DND-41 (cell line): Measurements from ENCODE around the gene CDX1.

Experiments
- ATAC-seq: fragments of 200-7000 bp; cut with Tn5 transposase; 3 replicates; pipeline ENCODE4 v1.9.1; 2021; ENCODE audit warnings: low read depth; ENCODE audit not compliant: insufficient read depth
- DNase-seq: peaks from one replicate; pipeline ENCODE4 v3.0.0-alpha.2; 2020
- H2AFZ ChIP-seq: 2 replicates; pipeline ENCODE4 v1.6.0; 2012; ENCODE audit warnings: low read depth, low read length
- H3K27ac ChIP-seq: 2 replicates; pipeline ENCODE4 v1.5.1; 2012; ENCODE audit warnings: low read length, inconsistent platforms
- H3K27me3 ChIP-seq: fragments of 200-600 bp; sonication (generic); 2 replicates; pipeline ENCODE4 v1.6.0; 2012; ENCODE audit warnings: low read length, mild to moderate bottlenecking, inconsistent platforms; ENCODE audit not compliant: insufficient read depth, poor library complexity
- H3K36me3 ChIP-seq: 2 replicates; pipeline ENCODE4 v1.5.1; 2012; ENCODE audit warnings: low read length, inconsistent platforms; ENCODE audit not compliant: insufficient read depth
- H3K4me1 ChIP-seq: 2 replicates; pipeline ENCODE4 v1.5.1; 2012; ENCODE audit warnings: mild to moderate bottlenecking, low read length; ENCODE audit not compliant: insufficient read depth
- H3K4me2 ChIP-seq: 2 replicates; pipeline ENCODE4 v1.6.0; 2012; ENCODE audit warnings: mild to moderate bottlenecking, moderate library complexity, low read length, inconsistent platforms; ENCODE audit not compliant: insufficient read depth
- H3K4me3 ChIP-seq, 2 experiments: fragments of 200-600 bp in 1 of 2; shearing (Covaris generic) in 1 of 2; 2 replicates each; pipeline ENCODE4 v1.5.1; 2012 to 2016; ENCODE audit warnings: inconsistent platforms in 2 of 2, low read length in 2 of 2, mild to moderate bottlenecking in 2 of 2, low read depth in 1 of 2, moderate library complexity in 1 of 2
- H3K79me2 ChIP-seq: 2 replicates; pipeline ENCODE4 v1.6.0; 2012; ENCODE audit warnings: low read length, inconsistent platforms; ENCODE audit not compliant: insufficient read depth
- H3K9ac ChIP-seq: 2 replicates; pipeline ENCODE4 v1.6.0; 2012; ENCODE audit warnings: low read depth, mild to moderate bottlenecking, inconsistent platforms, low read length, moderate library complexity
- H3K9me3 ChIP-seq: 2 replicates; pipeline ENCODE4 v1.5.1; 2012; ENCODE audit warnings: low read length, moderate library complexity, mild to moderate bottlenecking, inconsistent platforms; ENCODE audit not compliant: insufficient read depth, severe bottlenecking
- H4K20me1 ChIP-seq: 2 replicates; pipeline ENCODE4 v1.6.0; 2012; ENCODE audit warnings: low read length; ENCODE audit not compliant: insufficient read depth
- EZH2 ChIP-seq: IDR thresholded peaks from 3 replicates; pipeline ENCODE4 v1.6.1; 2012; ENCODE audit warnings: borderline replicate concordance, low read depth, mild to moderate bottlenecking, moderate library complexity, low read length, inconsistent platforms; ENCODE audit not compliant: severe bottlenecking
- TF ChIP-seq, protein P1 (sequence below): IDR thresholded peaks from 2 replicates; pipeline ENCODE4 v1.5.1; 2012; ENCODE audit warnings: borderline replicate concordance, low read length, moderate library complexity, mild to moderate bottlenecking; ENCODE audit not compliant: poor library complexity, severe bottlenecking; ENCODE audit errors: extremely low read depth

Gene CDX1

DNA sequence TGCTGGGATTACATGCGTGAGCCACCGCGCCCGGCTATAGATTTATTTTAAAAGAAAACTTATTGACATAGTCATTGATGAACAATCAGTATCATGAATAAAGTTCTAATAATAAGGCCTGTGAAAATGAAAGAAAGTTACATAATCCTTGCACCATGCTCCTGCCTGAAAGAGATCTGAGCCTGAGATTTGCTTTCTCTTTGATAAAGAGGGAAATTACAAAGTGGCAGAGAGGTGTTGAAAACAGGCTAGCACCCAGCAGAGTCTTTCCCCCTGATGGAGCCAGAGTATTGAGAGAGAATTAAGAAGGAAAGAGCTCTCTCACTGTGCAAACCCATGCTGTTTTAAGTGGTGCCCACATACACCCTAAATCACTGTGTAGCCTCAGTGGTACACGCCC, 60.5 kb downstream of the CDX1 start:
- DNase-seq (no peak), ATAC-seq (no peak)
- Histone ChIP-seq H3K79me2 (no peaks in the 10 kb centered on the region), H4K20me1 (peaks cover 7% of the 10 kb centered on the region; the same call in 1 of the 2 replicates), H3K9me3 (no peaks in the 10 kb centered on the region), H2AFZ (no peak overlapping the region), H3K36me3 (no peaks in the 10 kb centered on the region), H3K4me2 (no peak overlapping the region), H3K4me3 (no peak overlapping the region), H3K9ac (no peak overlapping the region), H3K27ac (no peak overlapping the region), H3K4me1 (no peaks in the 10 kb centered on the region), H3K27me3 (peaks cover 19% of the 10 kb centered on the region)
- no peak for TF ChIP-seq EZH2
- TF ChIP-seq, protein P1, sequence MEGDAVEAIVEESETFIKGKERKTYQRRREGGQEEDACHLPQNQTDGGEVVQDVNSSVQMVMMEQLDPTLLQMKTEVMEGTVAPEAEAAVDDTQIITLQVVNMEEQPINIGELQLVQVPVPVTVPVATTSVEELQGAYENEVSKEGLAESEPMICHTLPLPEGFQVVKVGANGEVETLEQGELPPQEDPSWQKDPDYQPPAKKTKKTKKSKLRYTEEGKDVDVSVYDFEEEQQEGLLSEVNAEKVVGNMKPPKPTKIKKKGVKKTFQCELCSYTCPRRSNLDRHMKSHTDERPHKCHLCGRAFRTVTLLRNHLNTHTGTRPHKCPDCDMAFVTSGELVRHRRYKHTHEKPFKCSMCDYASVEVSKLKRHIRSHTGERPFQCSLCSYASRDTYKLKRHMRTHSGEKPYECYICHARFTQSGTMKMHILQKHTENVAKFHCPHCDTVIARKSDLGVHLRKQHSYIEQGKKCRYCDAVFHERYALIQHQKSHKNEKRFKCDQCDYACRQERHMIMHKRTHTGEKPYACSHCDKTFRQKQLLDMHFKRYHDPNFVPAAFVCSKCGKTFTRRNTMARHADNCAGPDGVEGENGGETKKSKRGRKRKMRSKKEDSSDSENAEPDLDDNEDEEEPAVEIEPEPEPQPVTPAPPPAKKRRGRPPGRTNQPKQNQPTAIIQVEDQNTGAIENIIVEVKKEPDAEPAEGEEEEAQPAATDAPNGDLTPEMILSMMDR, result no peak

DNA sequence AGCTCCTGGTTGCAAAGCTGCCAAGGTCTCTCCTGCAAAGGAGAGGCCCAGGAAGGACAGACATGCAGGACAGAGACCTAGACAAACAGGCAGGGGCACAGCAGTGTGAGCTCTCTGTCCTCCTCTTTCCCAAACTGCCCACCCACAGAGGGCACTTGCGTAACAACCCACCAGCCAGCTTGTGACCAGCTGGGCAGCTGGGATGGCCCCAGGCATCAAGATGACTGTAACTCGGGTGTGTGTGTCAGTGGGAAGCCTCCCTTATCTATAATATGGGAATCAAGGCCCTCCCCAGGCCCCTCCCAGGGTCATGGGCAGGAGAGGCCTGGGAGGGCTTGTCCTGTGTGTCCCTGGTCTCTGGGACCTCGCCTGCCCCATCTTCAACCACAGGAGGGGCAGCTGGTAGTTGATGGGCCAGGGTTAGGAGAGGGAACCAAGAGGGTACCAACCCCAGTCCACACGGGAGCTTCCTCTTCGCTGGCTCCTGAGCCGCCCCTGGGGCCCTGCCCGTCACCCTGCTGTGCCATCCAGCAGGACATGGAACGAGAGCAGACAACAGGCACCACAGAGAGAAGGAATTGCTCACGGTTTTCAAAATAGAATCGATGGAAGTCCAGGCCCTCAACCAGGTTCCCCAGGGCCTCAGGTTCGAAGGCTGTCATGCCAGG, 61.2 kb downstream of the CDX1 start:
- Histone ChIP-seq H3K9ac (no peak overlapping the region), H3K4me1 (no peaks in the 10 kb centered on the region), H2AFZ (no peak overlapping the region), H3K9me3 (no peaks in the 10 kb centered on the region), H3K27ac (no peak overlapping the region), H3K79me2 (no peaks in the 10 kb centered on the region), H3K36me3 (no peaks in the 10 kb centered on the region), H3K4me2 (no peak overlapping the region), H4K20me1 (peaks cover 7% of the 10 kb centered on the region; the same call in 1 of the 2 replicates), H3K27me3 (peaks cover 19% of the 10 kb centered on the region), H3K4me3 (no peak overlapping the region)
- TF ChIP-seq, protein P1, result no peak
- no peak for TF ChIP-seq EZH2
- ATAC-seq (no peak), DNase-seq (no peak)

DNA sequence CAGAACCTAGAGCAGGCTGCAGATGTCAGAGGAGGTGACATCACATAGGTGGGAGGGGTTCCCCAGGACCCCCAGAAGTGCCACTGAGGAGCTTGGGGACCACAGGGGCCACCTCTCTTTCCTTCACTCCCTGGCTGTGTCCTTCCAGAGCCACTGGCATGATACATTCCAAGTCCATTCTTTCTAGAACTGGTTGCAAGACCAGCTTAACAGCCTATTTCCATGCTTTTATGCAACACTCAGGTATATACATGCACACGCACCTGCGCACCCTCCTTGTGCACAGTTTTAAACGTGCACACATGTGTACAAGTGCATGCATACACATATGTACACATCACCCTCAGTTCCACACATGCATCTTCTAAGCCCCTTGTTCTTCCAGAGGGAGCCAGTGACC, 63.0 kb downstream of the CDX1 start:
- Histone ChIP-seq H3K9me3 (no peaks in the 10 kb centered on the region), H4K20me1 (peaks cover 7% of the 10 kb centered on the region; the same call in 1 of the 2 replicates), H3K27me3 (peaks cover 15% of the 10 kb centered on the region), H3K4me2 (no peak overlapping the region), H3K9ac (no peak overlapping the region), H2AFZ (no peak overlapping the region), H3K36me3 (no peaks in the 10 kb centered on the region), H3K4me1 (no peaks in the 10 kb centered on the region), H3K79me2 (no peaks in the 10 kb centered on the region), H3K4me3 (no peak overlapping the region), H3K27ac (no peak overlapping the region)
- ATAC-seq (no peak), DNase-seq (no peak)
- no peak for TF ChIP-seq EZH2
- TF ChIP-seq, protein P1, result no peak
